Activated naive CD4-positive, alpha-beta T cell treated with anti-CD3 and anti-CD28 coated beads, Interleukin-2, amount 50 U/mL, for 24 hours (primary cell): ENCODE measurements around the gene GAS7.
"Not testable (repeated sequence)": the region's sequence is repeated elsewhere in the genome, so short reads cannot be mapped to it uniquely, and the experiment has no call there.

ENCODE experiments used
- H3K27ac Mint-ChIP-seq: one replicate; pipeline ENCODE4 v1.8.0; 2021; ENCODE audit warnings: mild to moderate bottlenecking, mixed read lengths
- H3K27me3 Mint-ChIP-seq: one replicate; pipeline ENCODE4 v1.8.0; 2021; ENCODE audit warnings: mixed read lengths
- H3K36me3 Mint-ChIP-seq: one replicate; pipeline ENCODE4 v1.8.0; 2021; ENCODE audit warnings: mixed read lengths
- H3K4me1 Mint-ChIP-seq: one replicate; pipeline ENCODE4 v1.8.0; 2021; ENCODE audit warnings: mixed read lengths
- H3K4me3 Mint-ChIP-seq: one replicate; pipeline ENCODE4 v1.8.0; 2021; ENCODE audit warnings: mild to moderate bottlenecking, mixed read lengths
- H3K9me3 Mint-ChIP-seq: one replicate; pipeline ENCODE4 v1.8.0; 2021; ENCODE audit warnings: mixed read lengths

The GAS7 gene

DNA sequence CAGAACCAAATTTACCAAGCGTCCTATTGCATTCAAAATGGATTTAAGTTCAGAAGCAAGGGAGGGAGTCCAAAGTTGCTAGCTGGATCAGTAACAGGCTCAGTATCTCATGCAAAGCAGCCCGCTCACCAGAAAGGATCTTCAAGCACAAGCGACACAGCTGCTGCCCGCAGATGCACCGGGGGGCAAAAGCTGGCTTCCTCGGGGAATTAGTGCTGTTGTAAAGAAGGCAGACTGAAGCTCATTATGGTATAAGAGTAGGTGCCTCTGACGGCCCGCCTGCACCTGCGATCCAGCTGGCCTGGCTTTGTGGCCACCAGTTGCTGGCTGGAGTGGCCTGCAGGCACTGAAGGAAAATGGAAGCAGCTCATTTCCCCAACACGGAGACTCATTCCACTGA is 165.0 kb downstream of the GAS7 start:
- no peaks in the 10 kb centered on the region for H3K9me3 Mint-ChIP-seq
- no peak overlapping the region for H3K27ac Mint-ChIP-seq
- no peaks in the 10 kb centered on the region for H3K36me3 Mint-ChIP-seq
- no peak overlapping the region for H3K4me3 Mint-ChIP-seq
- peaks cover 2% of the 10 kb centered on the region for H3K27me3 Mint-ChIP-seq
- H3K4me1 Mint-ChIP-seq, result no peaks in the 10 kb centered on the region

GRCh38 chr17:10032118-10032852 is 166.1 kb downstream of the GAS7 start:
- peaks cover 2% of the 10 kb centered on the region for H3K27me3 Mint-ChIP-seq

DNA sequence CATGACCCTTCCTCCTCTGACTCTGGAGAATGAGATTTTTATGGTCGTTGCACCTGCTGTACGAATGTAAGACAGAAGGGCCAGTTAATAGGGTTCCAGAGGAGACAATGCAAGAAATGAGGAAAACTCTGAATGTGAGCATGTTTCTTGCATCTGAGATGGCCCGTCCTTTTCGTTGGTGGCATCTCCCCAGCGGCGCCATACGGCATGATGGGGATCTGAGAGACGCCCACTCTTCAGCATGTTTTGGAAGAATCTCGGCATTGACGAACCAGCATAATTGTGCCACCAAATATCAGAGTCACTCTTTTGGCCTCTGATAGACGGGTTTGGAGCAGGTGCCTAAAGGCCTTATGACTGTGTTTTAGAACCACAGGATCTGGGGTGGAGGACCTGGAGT is 166.8 kb downstream of the GAS7 start:
- H3K4me1 Mint-ChIP-seq, result no peaks in the 10 kb centered on the region
- H3K36me3 Mint-ChIP-seq, result no peaks in the 10 kb centered on the region
- H3K4me3 Mint-ChIP-seq, result no peak overlapping the region
- H3K27me3 Mint-ChIP-seq, result peaks cover 2% of the 10 kb centered on the region
- no peaks in the 10 kb centered on the region for H3K9me3 Mint-ChIP-seq
- no peak overlapping the region for H3K27ac Mint-ChIP-seq

More at GRCh38 chr17:10032118-10032852, 166.1 kb downstream of the GAS7 start:
- no peaks in the 10 kb centered on the region for H3K36me3 Mint-ChIP-seq
- H3K4me3 Mint-ChIP-seq, result no peak overlapping the region
- no peaks in the 10 kb centered on the region for H3K4me1 Mint-ChIP-seq
- no peaks in the 10 kb centered on the region for H3K9me3 Mint-ChIP-seq
- H3K27ac Mint-ChIP-seq, result no peak overlapping the region

- Mint-ChIP-seq H3K9me3 (no peaks in the 10 kb centered on the region), H3K4me1 (no peaks in the 10 kb centered on the region), H3K27ac (no peak overlapping the region), H3K36me3 (no peaks in the 10 kb centered on the region), H3K4me3 (no peak overlapping the region), H3K27me3 (peaks cover 2% of the 10 kb centered on the region)
Measured at GRCh38 chr17:10031127-10031526, 167.3 kb downstream of the GAS7 start.

- no peaks in the 10 kb centered on the region for H3K36me3 Mint-ChIP-seq
- no peaks in the 10 kb centered on the region for H3K9me3 Mint-ChIP-seq
- no peak overlapping the region for H3K4me3 Mint-ChIP-seq
- H3K4me1 Mint-ChIP-seq, result no peaks in the 10 kb centered on the region
- no peaks in the 10 kb centered on the region for H3K27me3 Mint-ChIP-seq
- no peak overlapping the region for H3K27ac Mint-ChIP-seq
Measured at GRCh38 chr17:10029129-10029528, 169.3 kb downstream of the GAS7 start.

DNA sequence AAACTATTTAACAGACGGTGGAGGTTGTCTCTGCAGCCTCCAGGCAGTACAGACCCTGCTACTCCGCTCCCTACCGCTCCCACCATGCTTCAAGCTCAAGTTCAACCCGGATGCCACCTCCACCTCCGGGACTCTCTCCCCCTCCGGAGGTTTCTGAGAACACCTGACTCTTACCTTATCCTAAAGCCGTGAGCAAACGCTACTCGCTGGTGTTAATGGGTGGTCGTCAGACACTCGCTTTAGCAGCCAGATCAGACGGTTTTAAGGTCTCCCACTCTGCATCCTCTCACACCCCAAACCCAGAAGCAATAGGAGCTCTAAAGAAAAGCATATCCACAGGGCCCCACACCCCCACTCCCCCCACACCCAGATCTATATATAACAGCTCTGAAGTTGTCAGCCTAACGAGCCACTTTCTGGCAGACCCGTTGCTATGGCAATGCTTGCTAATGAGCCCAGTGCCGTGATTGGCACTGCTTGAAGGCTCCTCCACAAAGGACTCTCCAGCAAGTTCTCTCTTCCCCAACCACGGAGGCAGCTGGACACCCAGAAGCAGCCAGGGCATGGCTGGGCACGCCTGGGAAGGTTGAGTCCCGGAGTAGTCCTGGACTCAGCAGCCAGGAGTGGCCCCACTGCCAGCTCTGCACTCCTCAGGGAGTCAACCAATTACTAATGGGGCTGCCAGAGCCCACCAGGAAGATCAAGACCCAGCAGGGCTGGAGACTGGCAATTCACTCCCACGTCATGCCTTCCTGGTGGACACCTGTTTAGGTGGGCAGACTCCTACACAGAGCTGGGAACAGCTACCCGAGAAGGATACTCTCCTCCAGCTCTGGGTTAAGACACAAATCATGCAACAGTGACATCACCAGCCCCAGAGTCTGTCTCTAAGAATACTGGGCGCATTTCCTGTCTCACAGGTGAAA is 172.2 kb downstream of the GAS7 start:
- no peak overlapping the region for H3K27ac Mint-ChIP-seq

DNA sequence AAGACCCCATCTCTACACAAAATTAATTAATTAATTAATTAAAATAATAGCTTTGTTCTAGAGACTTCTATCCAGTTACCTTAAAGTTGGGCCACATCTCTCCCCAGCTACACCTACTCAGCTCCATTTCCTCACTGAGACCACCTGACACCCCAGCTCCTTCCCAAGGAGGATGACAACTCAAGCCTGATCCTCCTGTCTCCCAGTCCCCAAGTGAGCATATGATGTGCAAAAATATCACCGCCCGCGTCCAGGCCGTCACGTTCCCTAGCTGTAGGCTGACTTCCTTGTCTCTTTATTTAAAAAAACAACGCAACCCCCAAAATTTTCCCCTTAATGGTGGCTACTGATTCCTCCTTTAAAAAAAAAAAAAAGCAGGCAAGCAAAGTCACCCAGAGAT is 173.2 kb downstream of the GAS7 start:
- Mint-ChIP-seq H3K9me3 (no peaks in the 10 kb centered on the region), H3K4me3 (no peak overlapping the region), H3K36me3 (no peaks in the 10 kb centered on the region), H3K4me1 (no peaks in the 10 kb centered on the region), H3K27me3 (no peaks in the 10 kb centered on the region), H3K27ac (no peak overlapping the region)

More for the DNA sequence above, 172.2 kb downstream of the GAS7 start:
- no peaks in the 10 kb centered on the region for H3K36me3 Mint-ChIP-seq
- H3K27me3 Mint-ChIP-seq, result no peaks in the 10 kb centered on the region
- H3K4me1 Mint-ChIP-seq, result no peaks in the 10 kb centered on the region
- no peak overlapping the region for H3K4me3 Mint-ChIP-seq
- H3K9me3 Mint-ChIP-seq, result no peaks in the 10 kb centered on the region

GRCh38 chr17:10022416-10022815 is 176.0 kb downstream of the GAS7 start:
- Mint-ChIP-seq H3K27me3 (no peaks in the 10 kb centered on the region), H3K4me3 (no peak overlapping the region), H3K9me3 (no peaks in the 10 kb centered on the region), H3K27ac (no peak overlapping the region), H3K4me1 (no peaks in the 10 kb centered on the region), H3K36me3 (no peaks in the 10 kb centered on the region)

DNA sequence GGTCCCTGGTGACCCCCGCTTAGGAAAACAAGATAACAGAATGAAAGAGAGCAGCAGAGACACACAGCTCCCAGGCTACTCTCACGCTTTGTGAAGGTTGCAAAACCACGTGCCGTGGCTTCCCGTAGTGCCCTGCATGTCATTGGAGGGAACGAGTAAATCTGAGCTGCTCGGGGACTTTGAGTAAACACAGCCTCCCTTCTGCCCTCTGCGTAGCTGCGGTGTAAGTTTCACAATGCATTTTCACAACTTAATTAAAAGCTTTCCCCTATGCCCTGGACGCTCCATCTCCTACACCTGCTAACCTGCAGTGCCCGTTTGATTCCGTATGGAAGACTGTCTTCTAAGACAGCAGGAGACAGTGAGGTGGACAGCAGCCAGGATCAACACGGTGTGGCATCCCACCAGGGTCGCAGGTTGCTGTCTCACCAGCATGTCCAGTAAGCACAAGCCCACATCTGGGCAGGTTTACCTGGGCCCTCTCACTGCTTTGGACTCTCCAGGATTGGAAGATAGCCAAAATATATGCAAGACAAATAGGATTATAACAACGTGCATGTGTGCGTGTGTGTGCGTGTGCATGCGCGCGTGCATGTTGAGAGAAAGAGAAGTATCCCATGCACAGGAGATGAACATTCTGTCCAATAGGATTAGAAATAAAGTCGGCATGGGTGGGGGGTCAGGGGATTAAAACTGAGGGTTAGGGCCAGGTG is 177.0 kb downstream of the GAS7 start:
- H3K27ac Mint-ChIP-seq, result no peak overlapping the region
- H3K9me3 Mint-ChIP-seq, result no peaks in the 10 kb centered on the region
- H3K36me3 Mint-ChIP-seq, result no peaks in the 10 kb centered on the region
- no peaks in the 10 kb centered on the region for H3K27me3 Mint-ChIP-seq
- no peak overlapping the region for H3K4me3 Mint-ChIP-seq
- no peaks in the 10 kb centered on the region for H3K4me1 Mint-ChIP-seq

DNA sequence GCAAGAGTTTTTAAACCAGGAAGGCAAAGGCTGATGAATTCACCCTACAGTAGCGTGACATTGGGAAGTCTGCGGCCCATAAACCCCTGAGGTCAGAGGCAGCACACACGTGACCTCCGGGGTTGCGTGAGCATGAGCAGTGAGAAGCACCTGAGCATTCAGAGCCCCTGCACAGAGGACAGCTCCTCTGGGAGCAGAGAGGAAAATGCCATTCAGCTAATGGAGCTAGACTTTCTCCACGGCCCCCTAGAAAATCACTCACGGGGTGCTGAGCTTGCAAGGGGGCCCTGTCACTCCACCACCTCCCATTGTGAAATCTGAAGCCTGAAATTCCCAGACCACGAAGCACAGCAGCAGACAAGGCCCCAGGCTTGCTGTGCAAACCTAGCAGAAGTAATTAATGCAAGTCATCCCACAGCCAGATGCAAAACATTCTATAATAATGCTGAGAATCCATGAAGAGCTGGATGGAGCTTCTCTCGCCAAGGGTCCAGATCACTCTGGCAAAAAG is 178.4 kb downstream of the GAS7 start:
- H3K27ac Mint-ChIP-seq, result no peak overlapping the region
- no peak overlapping the region for H3K4me3 Mint-ChIP-seq
- H3K36me3 Mint-ChIP-seq, result no peaks in the 10 kb centered on the region
- no peaks in the 10 kb centered on the region for H3K4me1 Mint-ChIP-seq
- no peaks in the 10 kb centered on the region for H3K27me3 Mint-ChIP-seq
- no peaks in the 10 kb centered on the region for H3K9me3 Mint-ChIP-seq

GRCh38 chr17:10018461-10018891 is 179.9 kb downstream of the GAS7 start:
- no peak overlapping the region for H3K4me3 Mint-ChIP-seq
- H3K27ac Mint-ChIP-seq, result no peak overlapping the region
- no peaks in the 10 kb centered on the region for H3K27me3 Mint-ChIP-seq

GRCh38 chr17:10016958-10017570 is 181.3 kb downstream of the GAS7 start:
- H3K9me3 Mint-ChIP-seq, H3K4me1 Mint-ChIP-seq, H3K4me3 Mint-ChIP-seq, H3K27ac Mint-ChIP-seq, H3K36me3 Mint-ChIP-seq, H3K27me3 Mint-ChIP-seq: not testable (repeated sequence)

More at GRCh38 chr17:10018461-10018891, 179.9 kb downstream of the GAS7 start:
- H3K9me3 Mint-ChIP-seq, result no peaks in the 10 kb centered on the region
- H3K4me1 Mint-ChIP-seq, result no peaks in the 10 kb centered on the region
- no peaks in the 10 kb centered on the region for H3K36me3 Mint-ChIP-seq

DNA sequence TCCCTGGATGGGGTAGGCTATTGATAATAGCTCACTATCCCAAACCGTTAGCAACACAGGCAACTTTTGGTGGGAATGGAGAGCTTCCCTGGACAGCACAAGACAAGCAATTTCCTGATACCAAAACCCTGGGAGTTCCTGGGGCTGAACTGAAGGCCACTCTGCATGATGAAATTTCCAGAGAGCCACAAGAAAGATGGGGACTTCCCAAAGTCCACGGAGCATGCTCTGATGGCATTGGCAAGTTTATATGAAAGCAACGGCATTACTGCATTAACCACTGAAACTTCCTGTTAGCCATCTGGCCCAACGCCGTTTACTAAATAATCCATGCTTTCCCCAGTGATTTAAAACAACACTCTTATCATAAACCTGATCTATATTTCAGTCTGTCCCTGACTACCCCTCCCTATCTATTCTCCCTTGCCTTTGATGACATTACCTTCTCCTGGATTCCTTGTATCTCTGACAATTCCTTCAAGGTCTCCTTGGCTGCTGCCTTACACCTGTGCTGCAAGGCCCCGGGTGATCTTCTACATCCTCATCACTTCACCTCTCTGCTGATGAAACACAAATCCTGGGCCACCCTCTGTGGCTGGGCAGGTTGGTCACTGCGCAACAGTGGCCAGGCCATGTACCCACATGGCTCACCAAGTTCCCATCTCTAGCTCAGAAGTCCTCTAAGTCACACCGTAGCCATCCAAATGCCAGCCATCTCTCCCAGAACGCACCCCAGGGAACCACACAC is 184.9 kb downstream of the GAS7 start:
- Mint-ChIP-seq H3K9me3 (no peaks in the 10 kb centered on the region), H3K27ac (no peak overlapping the region), H3K36me3 (no peaks in the 10 kb centered on the region), H3K4me1 (no peaks in the 10 kb centered on the region), H3K4me3 (no peak overlapping the region), H3K27me3 (no peaks in the 10 kb centered on the region)

DNA sequence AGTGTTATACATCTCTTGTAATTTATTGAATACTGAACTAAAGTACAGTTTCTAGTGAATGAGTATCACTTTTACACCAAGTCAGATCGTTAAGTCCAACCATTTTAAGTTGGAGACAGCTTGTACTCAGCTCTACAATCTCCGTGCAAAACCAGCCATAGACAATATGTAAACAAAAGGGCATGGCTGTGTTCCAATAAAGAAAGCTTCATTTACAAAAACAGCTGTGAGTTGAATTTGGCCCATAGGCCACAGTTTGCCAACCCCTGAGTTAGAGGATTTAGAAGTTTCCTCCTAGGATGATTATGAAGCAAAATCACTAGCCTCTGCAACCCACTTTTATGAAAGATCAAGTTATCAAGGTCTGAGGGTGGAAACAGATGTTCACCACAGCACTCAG is 187.7 kb downstream of the GAS7 start:
- no peaks in the 10 kb centered on the region for H3K4me1 Mint-ChIP-seq
- no peak overlapping the region for H3K27ac Mint-ChIP-seq
- no peaks in the 10 kb centered on the region for H3K36me3 Mint-ChIP-seq
- no peaks in the 10 kb centered on the region for H3K9me3 Mint-ChIP-seq
- H3K27me3 Mint-ChIP-seq, result no peaks in the 10 kb centered on the region
- H3K4me3 Mint-ChIP-seq, result no peak overlapping the region

GRCh38 chr17:10003705-10004104 is 194.7 kb downstream of the GAS7 start:
- Mint-ChIP-seq H3K36me3 (no peaks in the 10 kb centered on the region), H3K4me3 (no peak overlapping the region), H3K9me3 (no peaks in the 10 kb centered on the region), H3K27me3 (no peaks in the 10 kb centered on the region), H3K4me1 (no peaks in the 10 kb centered on the region), H3K27ac (no peak overlapping the region)
